ENCODE measurements around the gene PRDM2.

The PRDM2 gene

DNA sequence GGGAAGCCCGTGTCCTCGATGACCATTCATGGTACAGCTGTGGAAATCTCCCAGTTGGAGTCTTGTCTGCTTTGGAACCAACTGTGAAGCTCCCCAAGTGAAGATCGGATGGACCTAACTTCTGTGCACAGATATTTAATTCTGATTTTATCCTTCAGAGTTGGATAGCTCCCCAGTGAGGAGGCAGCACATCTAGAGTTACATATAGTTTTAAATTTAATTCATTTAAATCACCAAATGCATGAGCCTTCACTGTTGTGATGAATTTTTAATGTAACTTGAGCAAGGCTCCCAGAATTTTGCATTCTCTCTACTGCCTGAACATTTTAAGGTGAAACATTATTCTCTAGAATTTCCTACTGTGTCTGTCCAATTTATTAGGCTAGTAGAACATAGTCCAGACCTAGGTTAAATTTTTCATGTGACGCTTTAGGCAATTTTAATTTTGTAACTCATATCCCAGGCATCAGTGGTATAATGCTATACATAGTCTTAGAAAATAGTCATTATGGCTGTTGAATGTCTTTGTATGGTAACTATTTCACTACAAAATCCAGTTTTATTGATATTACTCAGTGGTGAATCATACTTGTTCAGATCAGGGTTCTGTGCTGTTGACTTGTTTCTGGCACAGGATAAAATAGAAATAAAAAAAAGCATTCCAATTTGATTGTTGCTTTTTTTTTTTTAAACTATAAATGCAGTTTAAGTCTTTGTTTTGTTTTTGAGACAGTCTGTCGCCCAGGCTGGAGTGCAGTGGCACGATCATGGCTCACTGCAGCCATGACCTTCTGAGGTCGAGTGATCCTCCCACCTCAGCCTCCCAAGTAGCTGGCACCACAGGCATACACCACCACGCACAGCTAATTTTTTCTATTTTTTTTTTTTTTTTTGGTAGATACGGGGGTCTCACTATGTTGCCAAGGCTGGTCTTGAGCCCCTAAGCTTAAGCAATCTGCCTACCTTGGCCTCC lies 66.9 kb downstream of the PRDM2 start (continued):
- TF ChIP-seq, protein P1, sequence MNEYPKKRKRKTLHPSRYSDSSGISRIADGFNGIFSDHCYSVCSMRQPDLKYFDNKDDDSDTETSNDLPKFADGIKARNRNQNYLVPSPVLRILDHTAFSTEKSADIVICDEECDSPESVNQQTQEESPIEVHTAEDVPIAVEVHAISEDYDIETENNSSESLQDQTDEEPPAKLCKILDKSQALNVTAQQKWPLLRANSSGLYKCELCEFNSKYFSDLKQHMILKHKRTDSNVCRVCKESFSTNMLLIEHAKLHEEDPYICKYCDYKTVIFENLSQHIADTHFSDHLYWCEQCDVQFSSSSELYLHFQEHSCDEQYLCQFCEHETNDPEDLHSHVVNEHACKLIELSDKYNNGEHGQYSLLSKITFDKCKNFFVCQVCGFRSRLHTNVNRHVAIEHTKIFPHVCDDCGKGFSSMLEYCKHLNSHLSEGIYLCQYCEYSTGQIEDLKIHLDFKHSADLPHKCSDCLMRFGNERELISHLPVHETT (tag by site-specific recombination; IDR thresholded peaks at IDR 0.05), result no peak
- TF ChIP-seq ZEB2 (tag by site-specific recombination; IDR thresholded peaks at IDR 0.05) (no peak), ZNF626 (tag by site-specific recombination; IDR thresholded peaks at IDR 0.05) (no peak), ZBTB20 (tag by site-specific recombination; IDR thresholded peaks at IDR 0.05) (no peak), MEIS1 (CRISPR knock-in tag; IDR thresholded peaks at IDR 0.05; ENCODE audit: borderline replicate concordance) (no peak)
- TF ChIP-seq, protein P2, sequence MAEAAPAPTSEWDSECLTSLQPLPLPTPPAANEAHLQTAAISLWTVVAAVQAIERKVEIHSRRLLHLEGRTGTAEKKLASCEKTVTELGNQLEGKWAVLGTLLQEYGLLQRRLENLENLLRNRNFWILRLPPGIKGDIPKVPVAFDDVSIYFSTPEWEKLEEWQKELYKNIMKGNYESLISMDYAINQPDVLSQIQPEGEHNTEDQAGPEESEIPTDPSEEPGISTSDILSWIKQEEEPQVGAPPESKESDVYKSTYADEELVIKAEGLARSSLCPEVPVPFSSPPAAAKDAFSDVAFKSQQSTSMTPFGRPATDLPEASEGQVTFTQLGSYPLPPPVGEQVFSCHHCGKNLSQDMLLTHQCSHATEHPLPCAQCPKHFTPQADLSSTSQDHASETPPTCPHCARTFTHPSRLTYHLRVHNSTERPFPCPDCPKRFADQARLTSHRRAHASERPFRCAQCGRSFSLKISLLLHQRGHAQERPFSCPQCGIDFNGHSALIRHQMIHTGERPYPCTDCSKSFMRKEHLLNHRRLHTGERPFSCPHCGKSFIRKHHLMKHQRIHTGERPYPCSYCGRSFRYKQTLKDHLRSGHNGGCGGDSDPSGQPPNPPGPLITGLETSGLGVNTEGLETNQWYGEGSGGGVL (tag by site-specific recombination; IDR thresholded peaks at IDR 0.05), result no peak
- TF ChIP-seq, protein P3, sequence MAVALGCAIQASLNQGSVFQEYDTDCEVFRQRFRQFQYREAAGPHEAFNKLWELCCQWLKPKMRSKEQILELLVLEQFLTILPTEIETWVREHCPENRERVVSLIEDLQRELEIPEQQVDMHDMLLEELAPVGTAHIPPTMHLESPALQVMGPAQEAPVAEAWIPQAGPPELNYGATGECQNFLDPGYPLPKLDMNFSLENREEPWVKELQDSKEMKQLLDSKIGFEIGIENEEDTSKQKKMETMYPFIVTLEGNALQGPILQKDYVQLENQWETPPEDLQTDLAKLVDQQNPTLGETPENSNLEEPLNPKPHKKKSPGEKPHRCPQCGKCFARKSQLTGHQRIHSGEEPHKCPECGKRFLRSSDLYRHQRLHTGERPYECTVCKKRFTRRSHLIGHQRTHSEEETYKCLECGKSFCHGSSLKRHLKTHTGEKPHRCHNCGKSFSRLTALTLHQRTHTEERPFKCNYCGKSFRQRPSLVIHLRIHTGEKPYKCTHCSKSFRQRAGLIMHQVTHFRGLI (tag by site-specific recombination; IDR thresholded peaks at IDR 0.05), result no peak

DNA sequence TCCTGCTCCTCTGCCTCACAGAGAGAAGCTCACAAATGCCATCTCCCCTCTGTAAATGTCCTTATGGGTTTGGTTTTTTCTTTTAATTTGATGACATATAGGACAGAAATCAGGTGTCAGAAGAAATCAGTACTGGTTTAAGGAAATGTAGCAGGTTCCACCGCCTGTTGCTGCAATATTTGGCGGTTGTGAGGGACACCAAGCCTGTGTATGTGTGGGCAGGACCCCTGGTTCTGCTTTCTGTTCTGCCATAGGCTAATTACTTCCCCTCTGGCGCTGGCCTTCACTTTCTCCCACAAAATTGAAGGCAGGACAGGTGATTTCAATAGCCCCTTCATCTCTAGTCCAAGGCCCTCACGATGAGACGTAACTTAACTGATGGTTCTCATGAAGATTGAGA lies 69.2 kb downstream of the PRDM2 start:
- Histone ChIP-seq H3K4me1 (ENCODE audit: control insufficient read depth, insufficient read depth, low read length) (peaks cover 21% of the 10 kb centered on the region), H3K36me3 (ENCODE audit: control insufficient read depth in 2 of 2, insufficient read depth in 1 of 2, low read length in 2 of 2) (peaks cover 9 to 13% of the 10 kb centered on the region in 2 experiments; a peak in 2 of 3 replicates), H3K9me3 (ENCODE audit: control insufficient read depth, insufficient read depth, low read depth, low read length) (no peaks in the 10 kb centered on the region), H3K4me3 (ENCODE audit: low read depth, low read length) (no peak overlapping the region), H3K27ac (ENCODE audit: extremely low read depth, low read depth, low read length) (no peak overlapping the region)
- CTCF ChIA-PET, result no interaction called here
- no peak for TF ChIP-seq ZNF174 (tag by site-specific recombination; IDR thresholded peaks at IDR 0.05)
- TF ChIP-seq ZNF610 (tag by site-specific recombination; IDR thresholded peaks at IDR 0.05; ENCODE audit: borderline replicate concordance), result no peak
- TF ChIP-seq ZBTB1 (tag by site-specific recombination; IDR thresholded peaks at IDR 0.05), result no peak
- TF ChIP-seq ZNF777 (tag by site-specific recombination; IDR thresholded peaks at IDR 0.05; ENCODE audit: borderline replicate concordance), result no peak
- no peak for TF ChIP-seq ZNF302 (tag by site-specific recombination; IDR thresholded peaks at IDR 0.05; ENCODE audit: low read depth)
- no peak for TF ChIP-seq ZNF266 (tag by site-specific recombination; IDR thresholded peaks at IDR 0.05; ENCODE audit: low read depth)
- TF ChIP-seq MYNN (tag by site-specific recombination; IDR thresholded peaks at IDR 0.05; ENCODE audit: borderline replicate concordance), result no peak
- TF ChIP-seq MZF1 (tag by site-specific recombination; IDR thresholded peaks at IDR 0.05; ENCODE audit: borderline replicate concordance), result no peak
- TF ChIP-seq ZNF561 (tag by site-specific recombination; IDR thresholded peaks at IDR 0.05; ENCODE audit: borderline replicate concordance), result no peak
- no peak for TF ChIP-seq ZNF510 (tag by site-specific recombination; IDR thresholded peaks at IDR 0.05; ENCODE audit: insufficient replicate concordance)
- no peak for TF ChIP-seq ZNF621 (tag by site-specific recombination; IDR thresholded peaks at IDR 0.05)
- TF ChIP-seq ZNF114 (tag by site-specific recombination; IDR thresholded peaks at IDR 0.05), result no peak
- TF ChIP-seq, protein P1 (tag by site-specific recombination; IDR thresholded peaks at IDR 0.05), result no peak
- no peak for TF ChIP-seq ZNF121 (tag by site-specific recombination; IDR thresholded peaks at IDR 0.05)
- no peak for TF ChIP-seq PRDM1 (tag by site-specific recombination; IDR thresholded peaks at IDR 0.05)
- no peak for TF ChIP-seq ZNF426 (tag by site-specific recombination; IDR thresholded peaks at IDR 0.05)
- TF ChIP-seq, protein P4, sequence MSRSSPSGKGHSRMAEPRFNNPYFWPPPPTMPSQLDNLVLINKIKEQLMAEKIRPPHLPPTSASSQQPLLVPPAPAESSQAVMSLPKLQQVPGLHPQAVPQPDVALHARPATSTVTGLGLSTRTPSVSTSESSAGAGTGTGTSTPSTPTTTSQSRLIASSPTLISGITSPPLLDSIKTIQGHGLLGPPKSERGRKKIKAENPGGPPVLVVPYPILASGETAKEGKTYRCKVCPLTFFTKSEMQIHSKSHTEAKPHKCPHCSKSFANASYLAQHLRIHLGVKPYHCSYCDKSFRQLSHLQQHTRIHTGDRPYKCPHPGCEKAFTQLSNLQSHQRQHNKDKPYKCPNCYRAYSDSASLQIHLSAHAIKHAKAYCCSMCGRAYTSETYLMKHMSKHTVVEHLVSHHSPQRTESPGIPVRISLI (tag by site-specific recombination; IDR thresholded peaks at IDR 0.05), result no peak
- TF ChIP-seq ZFP41 (tag by site-specific recombination; IDR thresholded peaks at IDR 0.05; ENCODE audit: borderline replicate concordance), result no peak
- no peak for TF ChIP-seq ZNF707 (tag by site-specific recombination; IDR thresholded peaks at IDR 0.05)
- POLR2A ChIA-PET, result no interaction called here

All from HEK293 (cell line).